Measurements from ENCODE around the gene SH3D19.

SH3D19 gene

GRCh38 chr4:151321586-151321985 lies 3.8 kb downstream of the SH3D19 start:
- no peak for TF ChIP-seq CTCF (IDR thresholded peaks at IDR 0.05; ENCODE audit: low read depth, low read length)
- H3K4me3 ChIP-seq (ENCODE audit: low read depth, low read length) = no peak overlapping the region

GRCh38 chr4:151319490-151319889 lies 5.9 kb downstream of the SH3D19 start:
- H3K4me3 ChIP-seq (ENCODE audit: low read depth, low read length) = no peak overlapping the region
- TF ChIP-seq CTCF (IDR thresholded peaks at IDR 0.05; ENCODE audit: low read depth, low read length) = no peak

- no peak overlapping the region for H3K4me3 ChIP-seq (ENCODE audit: low read depth, low read length)
- no peak for TF ChIP-seq CTCF (IDR thresholded peaks at IDR 0.05; ENCODE audit: low read depth, low read length)
These were observed 6.9 kb downstream of the SH3D19 start for GRCh38 chr4:151318307-151319006.

DNA sequence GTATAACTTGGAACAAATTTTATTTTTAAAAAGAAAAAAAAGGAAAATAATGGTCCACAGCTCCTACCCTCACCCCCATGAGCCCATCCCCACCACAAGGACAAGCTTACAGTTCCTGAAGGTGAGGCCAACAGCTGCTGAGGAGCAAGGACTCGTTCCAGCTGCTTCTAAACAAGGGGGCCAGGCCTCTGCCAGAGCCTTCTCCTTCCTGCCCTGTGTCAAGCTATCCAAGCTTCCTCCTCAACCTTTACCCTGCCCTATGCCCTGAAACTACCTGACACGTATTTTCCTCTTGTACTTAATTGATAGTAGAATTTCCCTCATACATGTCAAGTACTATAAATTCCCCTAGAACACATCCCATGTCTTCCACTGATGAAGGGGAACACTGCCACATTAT lies 8.8 kb downstream of the SH3D19 start:
- H3K4me3 ChIP-seq (ENCODE audit: low read depth, low read length) = no peak overlapping the region
- no peak for TF ChIP-seq CTCF (IDR thresholded peaks at IDR 0.05; ENCODE audit: low read depth, low read length)

DNA sequence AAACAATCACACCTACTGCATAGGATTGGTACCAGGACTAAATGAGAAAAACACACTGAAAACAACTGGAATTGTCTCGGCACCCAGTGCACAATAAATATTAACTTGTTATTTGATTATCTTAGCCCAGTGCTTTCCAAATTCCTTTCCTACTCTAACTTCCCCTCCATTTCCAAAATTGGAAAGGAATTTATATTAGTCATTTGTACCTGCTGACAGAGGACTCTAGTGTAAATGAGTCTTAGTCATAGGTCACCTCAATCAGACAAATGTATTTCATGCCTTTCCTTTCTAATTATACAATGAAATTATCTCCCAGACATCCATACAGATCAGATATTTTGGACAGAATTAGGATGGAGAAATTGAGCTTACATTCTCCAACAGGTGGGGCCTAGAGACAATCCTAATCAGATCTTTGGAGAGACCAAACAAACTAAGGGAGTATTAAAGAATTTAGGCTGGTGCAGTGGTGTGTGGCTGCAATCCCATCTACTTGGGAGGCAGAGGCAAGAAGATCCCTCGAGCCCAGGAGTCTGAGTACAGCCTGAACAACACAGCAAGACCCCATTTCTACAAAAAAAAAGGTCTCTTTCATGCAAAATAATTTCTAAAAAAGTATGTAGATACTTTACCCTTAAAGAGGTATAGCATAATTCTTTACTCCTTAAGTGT lies 10.1 kb downstream of the SH3D19 start:
- TF ChIP-seq CTCF (IDR thresholded peaks at IDR 0.05; ENCODE audit: low read depth, low read length) = no peak

GRCh38 chr4:151314479-151314878 lies 10.9 kb downstream of the SH3D19 start:
- no peak overlapping the region for H3K4me3 ChIP-seq (ENCODE audit: low read depth, low read length)
- no peak for TF ChIP-seq CTCF (IDR thresholded peaks at IDR 0.05; ENCODE audit: low read depth, low read length)

More for the DNA sequence above, 10.1 kb downstream of the SH3D19 start:
- no peak overlapping the region for H3K4me3 ChIP-seq (ENCODE audit: low read depth, low read length)

DNA sequence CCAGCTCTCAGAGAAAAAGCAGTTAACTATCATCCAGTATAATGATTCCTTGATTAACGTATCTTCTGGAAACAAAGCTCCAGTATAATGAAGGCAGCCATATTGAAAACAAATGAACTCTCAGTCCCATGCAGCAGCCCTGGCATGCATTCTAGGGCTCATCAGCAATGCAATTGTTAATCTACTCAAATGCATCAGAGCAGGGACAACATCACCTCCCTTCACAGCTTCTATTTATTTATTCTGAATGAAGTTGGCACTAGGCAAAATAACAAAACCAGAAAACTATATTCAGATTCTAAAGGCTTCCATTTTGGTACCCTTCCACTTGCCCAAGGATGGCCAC lies 11.4 kb downstream of the SH3D19 start:
- no peak for TF ChIP-seq CTCF (IDR thresholded peaks at IDR 0.05; ENCODE audit: low read depth, low read length)
- no peak overlapping the region for H3K4me3 ChIP-seq (ENCODE audit: low read depth, low read length)

All from WI38 (cell line).